Measurements from ENCODE around the gene CIAPIN1.

Gene CIAPIN1

GRCh38 chr16:57474671-57475661 lies 27.8 kb upstream of the CIAPIN1 start:
- H3K4me1 ChIP-seq (ENCODE audit: control insufficient read depth in 1 of 2, insufficient read depth in 1 of 2, low read depth in 1 of 2, low read length in 1 of 2) = peaks cover 62 to 75% of the 10 kb centered on the region in 2 experiments
- H3K36me3 ChIP-seq = peaks cover 19% of the 10 kb centered on the region
- no peaks in the 10 kb centered on the region for H3K9me3 ChIP-seq
- H3K4me3 ChIP-seq (ENCODE audit: low read depth in 1 of 2, low read length in 1 of 2) = peak overlapping the region in 1 of 2 experiments; percentile 39
- peaks cover 31% of the 10 kb centered on the region for H3K27me3 ChIP-seq
- no peak overlapping the region for H3K27ac ChIP-seq
- no peak for TF ChIP-seq CTCF (IDR thresholded peaks at IDR 0.05)

GRCh38 chr16:57473906-57474305 lies 26.7 kb upstream of the CIAPIN1 start:
- TF ChIP-seq CTCF (IDR thresholded peaks at IDR 0.05) = no peak
- Histone ChIP-seq H3K27me3 (peaks cover 21% of the 10 kb centered on the region), H3K27ac (no peak overlapping the region), H3K9me3 (no peaks in the 10 kb centered on the region), H3K36me3 (peaks cover 30% of the 10 kb centered on the region), H3K4me3 (ENCODE audit: low read depth in 1 of 2, low read length in 1 of 2) (no peak overlapping the region), H3K4me1 (ENCODE audit: control insufficient read depth in 1 of 2, insufficient read depth in 1 of 2, low read depth in 1 of 2, low read length in 1 of 2) (peaks cover 59 to 75% of the 10 kb centered on the region in 2 experiments)

- Histone ChIP-seq H3K36me3 (peaks cover 36% of the 10 kb centered on the region), H3K9me3 (no peaks in the 10 kb centered on the region), H3K27ac (peak overlapping the region; percentile 80), H3K27me3 (peaks cover 15% of the 10 kb centered on the region), H3K4me3 (ENCODE audit: low read depth in 1 of 2, low read length in 1 of 2) (no peak overlapping the region), H3K4me1 (ENCODE audit: control insufficient read depth in 1 of 2, insufficient read depth in 1 of 2, low read depth in 1 of 2, low read length in 1 of 2) (peaks cover 57 to 75% of the 10 kb centered on the region in 2 experiments)
- no peak for TF ChIP-seq CTCF (IDR thresholded peaks at IDR 0.05)
These were observed 26.1 kb upstream of the CIAPIN1 start for GRCh38 chr16:57473176-57473840.

- Histone ChIP-seq H3K9me3 (no peaks in the 10 kb centered on the region), H3K36me3 (peaks cover 42% of the 10 kb centered on the region), H3K27me3 (peaks cover 8% of the 10 kb centered on the region), H3K4me3 (ENCODE audit: low read depth in 1 of 2, low read length in 1 of 2) (no peak overlapping the region), H3K27ac (peak overlapping the region; percentile 80), H3K4me1 (ENCODE audit: control insufficient read depth in 1 of 2, insufficient read depth in 1 of 2, low read depth in 1 of 2, low read length in 1 of 2) (peaks cover 57 to 75% of the 10 kb centered on the region in 2 experiments)
- TF ChIP-seq CTCF (IDR thresholded peaks at IDR 0.05) = no peak
These were observed 25.5 kb upstream of the CIAPIN1 start for GRCh38 chr16:57472665-57473060.

- H3K27me3 ChIP-seq = peaks cover 2% of the 10 kb centered on the region
- H3K27ac ChIP-seq = peak overlapping the region; percentile 80
- no peaks in the 10 kb centered on the region for H3K9me3 ChIP-seq
- H3K4me1 ChIP-seq (ENCODE audit: control insufficient read depth in 1 of 2, insufficient read depth in 1 of 2, low read depth in 1 of 2, low read length in 1 of 2) = peaks cover 57 to 75% of the 10 kb centered on the region in 2 experiments
- no peak overlapping the region for H3K4me3 ChIP-seq (ENCODE audit: low read depth in 1 of 2, low read length in 1 of 2)
- TF ChIP-seq CTCF (IDR thresholded peaks at IDR 0.05) = no peak
- peaks cover 48% of the 10 kb centered on the region for H3K36me3 ChIP-seq
These were observed 24.9 kb upstream of the CIAPIN1 start for GRCh38 chr16:57471852-57472664.

All from neutrophil (primary cell).